ENCODE measurements around the gene BET1L.
"Not testable (repeated sequence)": the region's sequence is repeated elsewhere in the genome, so short reads cannot be mapped to it uniquely, and the experiment has no call there.

The BET1L gene

GRCh38 chr11:199782-200181 lies 7.4 kb downstream of the BET1L start:
- no peak overlapping the region for H3K27ac ChIP-seq
- TF ChIP-seq ZFX (IDR thresholded peaks at IDR 0.05; ENCODE audit: borderline replicate concordance): no peak
- TF ChIP-seq CTCF (IDR thresholded peaks at IDR 0.05): no peak

DNA sequence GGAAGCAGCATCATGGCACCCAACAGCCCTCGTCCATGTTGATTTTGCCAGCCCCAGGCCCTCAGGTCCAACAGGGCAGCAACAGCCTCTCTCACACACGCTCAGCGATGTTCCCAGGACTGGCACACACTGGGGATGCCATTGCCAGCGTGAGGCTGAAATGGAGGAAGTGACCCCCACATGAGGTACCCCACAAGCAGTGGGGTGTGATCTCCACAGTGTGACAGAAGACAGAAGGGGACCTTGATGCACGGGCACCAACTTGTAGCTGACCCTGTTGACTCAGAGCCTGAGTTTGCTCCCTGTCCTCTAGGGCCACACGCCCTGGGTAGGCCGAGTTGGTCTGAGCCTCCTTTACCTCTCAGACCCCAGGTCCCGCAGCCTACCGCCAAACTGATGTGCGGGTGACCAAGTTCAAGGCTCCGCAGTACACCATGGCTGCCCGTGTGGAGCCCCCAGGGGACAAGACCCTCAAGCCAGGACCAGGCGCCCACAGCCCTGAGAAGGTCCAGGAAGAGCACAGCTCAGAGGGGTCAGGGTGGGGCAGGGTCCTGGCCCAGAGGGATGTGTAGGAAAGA lies 8.1 kb downstream of the BET1L start:
- no peak overlapping the region for H3K27ac ChIP-seq
- TF ChIP-seq CTCF (IDR thresholded peaks at IDR 0.05) (no peak), ZFX (IDR thresholded peaks at IDR 0.05; ENCODE audit: borderline replicate concordance) (no peak)

- no peak overlapping the region for H3K27ac ChIP-seq
- no peak for TF ChIP-seq CTCF (IDR thresholded peaks at IDR 0.05)
- no peak for TF ChIP-seq ZFX (IDR thresholded peaks at IDR 0.05; ENCODE audit: borderline replicate concordance)
Observed at GRCh38 chr11:198236-198806, 8.9 kb downstream of the BET1L start.

DNA sequence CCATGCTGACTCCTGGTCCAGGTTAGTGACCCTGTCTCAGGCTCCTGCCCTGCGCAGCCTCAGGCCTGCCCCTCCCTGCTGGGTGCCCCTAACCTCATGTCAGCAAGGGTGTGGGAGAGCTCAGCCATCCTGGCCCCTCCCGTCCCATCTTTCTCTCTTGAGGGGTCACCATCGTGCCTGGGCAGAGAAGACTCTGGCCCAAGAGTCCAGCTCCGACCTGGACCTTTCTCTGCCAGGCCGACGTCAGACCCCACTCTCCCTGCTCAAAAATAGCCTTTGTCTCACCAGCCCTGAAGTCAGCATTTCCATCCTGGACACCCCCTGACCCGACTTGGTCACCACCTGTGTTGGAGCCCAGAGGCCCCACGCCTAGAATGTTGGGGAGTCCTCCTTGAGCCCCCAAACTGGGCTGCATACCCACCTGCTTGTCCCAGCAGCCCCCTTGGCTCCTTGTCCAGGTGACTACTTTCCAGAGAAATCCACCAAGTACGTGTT lies 9.4 kb downstream of the BET1L start:
- no peak for TF ChIP-seq ZFX (IDR thresholded peaks at IDR 0.05; ENCODE audit: borderline replicate concordance)
- TF ChIP-seq CTCF (IDR thresholded peaks at IDR 0.05): no peak
- no peak overlapping the region for H3K27ac ChIP-seq

DNA sequence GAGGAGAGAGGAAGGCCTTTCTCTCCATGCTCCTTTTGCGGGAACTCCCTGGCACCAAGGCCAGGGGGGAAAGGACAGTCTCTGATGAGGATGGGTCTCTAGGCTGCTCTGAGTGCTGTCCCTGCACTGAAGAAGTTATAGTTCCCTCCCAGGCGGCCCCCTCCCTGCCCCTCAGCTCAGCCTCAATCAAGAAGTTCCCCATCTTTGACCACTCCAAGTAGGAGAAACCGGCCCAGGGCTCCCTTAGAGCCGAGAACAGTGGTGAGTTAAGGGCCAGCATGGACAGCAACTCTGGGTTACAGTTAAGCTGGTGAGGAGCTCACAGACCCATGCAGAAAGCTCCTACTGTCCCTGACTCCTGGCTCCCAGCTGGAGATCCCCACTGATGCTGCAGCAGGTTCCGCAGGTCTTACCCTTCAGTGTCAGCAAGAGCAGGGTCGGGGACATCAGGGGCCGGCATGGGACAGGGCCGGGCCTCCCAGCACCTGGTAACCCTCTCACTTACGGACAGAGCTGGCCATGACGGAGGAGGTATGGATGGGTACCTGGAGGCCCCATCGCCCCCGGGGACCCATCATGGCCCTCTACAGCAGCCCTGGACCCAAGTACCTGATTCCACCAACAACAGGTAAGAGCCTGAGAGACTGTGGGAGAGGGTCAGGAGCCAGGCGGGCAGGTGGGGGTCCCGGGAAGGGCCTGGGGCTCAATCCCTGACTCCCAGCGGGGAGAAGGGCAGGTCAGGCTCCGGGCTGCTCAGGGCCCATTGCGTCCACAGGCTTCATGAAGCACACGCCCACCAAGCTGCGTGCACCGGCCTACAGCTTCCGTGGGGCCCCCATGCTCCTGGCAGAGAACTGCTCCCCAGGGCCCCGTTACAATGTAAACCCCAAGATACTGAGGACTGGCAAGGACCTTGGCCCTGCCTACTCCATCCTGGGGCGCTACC lies 10.1 kb downstream of the BET1L start:
- TF ChIP-seq ZFX (IDR thresholded peaks at IDR 0.05; ENCODE audit: borderline replicate concordance) (no peak), CTCF (IDR thresholded peaks at IDR 0.05) (no peak)
- H3K27ac ChIP-seq: no peak overlapping the region

DNA sequence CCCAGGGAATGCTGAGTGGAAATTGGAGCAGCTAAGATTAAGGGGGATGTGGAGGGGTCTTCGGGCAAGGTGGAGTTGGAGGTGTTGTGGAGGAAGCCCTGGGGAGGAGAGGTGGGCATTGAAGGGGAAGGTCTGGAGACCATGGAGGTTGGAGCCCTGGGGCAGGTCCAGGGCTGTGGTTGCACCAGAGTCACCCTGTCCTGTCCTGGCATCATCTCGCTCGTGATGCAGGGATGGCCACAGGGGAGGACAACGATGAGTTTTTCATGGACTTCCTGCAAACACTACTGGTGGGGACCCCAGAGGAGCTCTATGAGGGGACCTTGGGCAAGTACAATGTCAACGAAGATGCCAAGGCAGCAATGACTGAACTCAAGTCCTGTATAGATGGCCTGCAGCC lies 13.7 kb downstream of the BET1L start:
- H3K27ac ChIP-seq: not testable (repeated sequence)

GRCh38 chr11:192674-193128 lies 14.5 kb downstream of the BET1L start, which contains the start of gene SCGB1C1:
Gene SCGB1C1, plus strand, starts transcription at chr11:193078. Its CDS starts 22 bp downstream, at chr11:193100.
- not testable (repeated sequence) for H3K27ac ChIP-seq

All from 22Rv1 (cell line).